ENCODE results near the gene CCDC33. TPM values are rescaled to one million over a fixed set of nuclear protein-coding genes. Genes with fewer than 3 reads are reported as not detected.

CCDC33 gene
- total RNA-seq, 1 experiment from 2014 or later = not detected

GRCh38 chr15:74340150-74340549, 104.0 kb downstream of the CCDC33 start:
- no peaks in the 10 kb centered on the region for H3K4me1 ChIP-seq (ENCODE audit: control insufficient read depth, insufficient read depth, low read length)
- TF ChIP-seq POLR2AphosphoS5 (IDR thresholded peaks at IDR 0.05; ENCODE audit: low read depth, low read length) (no peak), SIN3A (IDR thresholded peaks at IDR 0.05; ENCODE audit: borderline replicate concordance, insufficient read depth, low read depth, low read length) (no peak), REST (IDR thresholded peaks at IDR 0.05; ENCODE audit: insufficient read depth in 1 of 2, low read depth in 2 of 2, low read length in 1 of 2) (no peak), CTCF (IDR thresholded peaks at IDR 0.05) (no peak), TCF7L2 (IDR thresholded peaks at IDR 0.05; ENCODE audit: low read depth, low read length) (no peak)
- H3K4me3 ChIP-seq (ENCODE audit: low read depth in 2 of 2, low read length in 2 of 2) = no peak overlapping the region
- no peaks in the 10 kb centered on the region for H3K36me3 ChIP-seq (ENCODE audit: control insufficient read depth, insufficient read depth, low read length)
- no TSS peak for BruUV-seq (replicated peaks)
- no peaks in the 10 kb centered on the region for H3K9me3 ChIP-seq (ENCODE audit: control insufficient read depth, insufficient read depth, low read depth, low read length)
- DNase-seq (ENCODE audit: low read depth, low spot score) (no peak), ATAC-seq (no peak)
- ChIA-PET CTCF (interaction anchor here (0.7 to 1.1 kb wide), 2 partner anchors 13 to 18 kb away, joined by 3 read pairs; no protein-coding TSS in a partner anchor), POLR2A (no interaction called here)
- H3K27ac ChIP-seq (ENCODE audit: low read length) = no peak overlapping the region
- H3K27me3 ChIP-seq (ENCODE audit: control insufficient read depth, insufficient read depth, low read length) = no peaks in the 10 kb centered on the region
- in situ Hi-C loops (cut with HindIII; ENCODE audit: low pct_unique_long_range_greater_than_20kb, low sequenced_read_pairs) (no loop called here), intact Hi-C loops (cut with micrococcal nuclease; ENCODE audit: unreplicated experiment) (no loop called here)

- Histone ChIP-seq H3K9me3 (ENCODE audit: control insufficient read depth, insufficient read depth, low read depth, low read length) (no peaks in the 10 kb centered on the region), H3K27me3 (ENCODE audit: control insufficient read depth, insufficient read depth, low read length) (no peaks in the 10 kb centered on the region), H3K36me3 (ENCODE audit: control insufficient read depth, insufficient read depth, low read length) (no peaks in the 10 kb centered on the region), H3K4me3 (ENCODE audit: low read depth in 2 of 2, low read length in 2 of 2) (no peak overlapping the region), H3K4me1 (ENCODE audit: control insufficient read depth, insufficient read depth, low read length) (no peaks in the 10 kb centered on the region), H3K27ac (ENCODE audit: low read length) (no peak overlapping the region)
- ATAC-seq = no peak
- intact Hi-C loops (cut with micrococcal nuclease; ENCODE audit: unreplicated experiment) (no loop called here), in situ Hi-C loops (cut with HindIII; ENCODE audit: low pct_unique_long_range_greater_than_20kb, low sequenced_read_pairs) (no loop called here)
- ChIA-PET POLR2A (interaction anchor here (0.6 kb wide), 1 partner anchor 34 kb away, joined by 8 read pairs; no protein-coding TSS in a partner anchor), CTCF (no interaction called here)
- no peak for TF ChIP-seq SIN3A (IDR thresholded peaks at IDR 0.05; ENCODE audit: borderline replicate concordance, insufficient read depth, low read depth, low read length)
- TF ChIP-seq CTCF (IDR thresholded peaks at IDR 0.05) = no peak
- no peak for TF ChIP-seq TCF7L2 (IDR thresholded peaks at IDR 0.05; ENCODE audit: low read depth, low read length)
- no peak for TF ChIP-seq REST (IDR thresholded peaks at IDR 0.05; ENCODE audit: insufficient read depth in 1 of 2, low read depth in 2 of 2, low read length in 1 of 2)
- no peak for TF ChIP-seq POLR2AphosphoS5 (IDR thresholded peaks at IDR 0.05; ENCODE audit: low read depth, low read length)
- DNase-seq (ENCODE audit: low read depth, low spot score) = no peak
- BruUV-seq (replicated peaks) = no TSS peak
These were observed 107.1 kb downstream of the CCDC33 start for GRCh38 chr15:74343127-74343796.

Measured in Panc1 (cell line).